ENCODE data around the gene SDHB. TPM values are rescaled to one million over a fixed set of nuclear protein-coding genes. Genes with fewer than 3 reads are reported as not detected.

Gene SDHB
- polyA plus RNA-seq, 1 of the 3 experiments (the other 2 are of a cell fraction): 128 TPM

- TF ChIP-seq POLR2AphosphoS5 (IDR thresholded peaks at IDR 0.05; ENCODE audit: low read depth, low read length) (no peak), RAD21 (IDR thresholded peaks at IDR 0.05; ENCODE audit: low read length) (no peak)
- ChIA-PET POLR2A (interaction anchor here (1.2 kb wide), 1 partner anchor 10 kb away, joined by 3 read pairs; no protein-coding TSS in a partner anchor), CTCF (interaction anchor here (0.6 to 1.2 kb wide), 5 partner anchors 17 to 56 kb away, joined by 3 read pairs; no protein-coding TSS in a partner anchor)
- H3K27me3 ChIP-seq (ENCODE audit: insufficient read depth): no peaks in the 10 kb centered on the region
- H3K27ac ChIP-seq (ENCODE audit: low read depth in 2 of 2, low read length in 1 of 2): no peak overlapping the region
- no peaks in the 10 kb centered on the region for H3K9me3 ChIP-seq
- DNase-seq: no peak
- H3K4me1 ChIP-seq (ENCODE audit: control insufficient read depth in 1 of 2, insufficient read depth in 2 of 2, low read depth in 1 of 2, low read length in 1 of 2): no peaks in the 10 kb centered on the region
- H3K4me3 ChIP-seq (ENCODE audit: low read depth in 2 of 2, low read length in 1 of 2): no peak overlapping the region
- WGBS (ENCODE audit: low lambda C conversion rate): no CpG with 5 or more reads among the region's 12 CpGs
- no peak overlapping the region for H3K4me2 ChIP-seq
- H3K9ac ChIP-seq: no peak overlapping the region
- no peaks in the 10 kb centered on the region for H3K9me2 ChIP-seq
- no peaks in the 10 kb centered on the region for H3K79me2 ChIP-seq (ENCODE audit: insufficient read depth)
- H3K36me3 ChIP-seq (replicated peaks in 1 of 2; ENCODE audit: control insufficient read depth in 1 of 2, insufficient read depth in 2 of 2, low read length in 1 of 2): peaks cover 3 to 8% of the 10 kb centered on the region in 2 experiments
- H2AFZ ChIP-seq (ENCODE audit: low read depth): no peak overlapping the region
- no peaks in the 10 kb centered on the region for H3F3A ChIP-seq (replicated peaks; ENCODE audit: insufficient read depth)
- H4K20me1 ChIP-seq (ENCODE audit: insufficient read depth): no peaks in the 10 kb centered on the region
Measured at GRCh38 chr1:16992102-16992501, 61.7 kb downstream of the SDHB start.

DNA sequence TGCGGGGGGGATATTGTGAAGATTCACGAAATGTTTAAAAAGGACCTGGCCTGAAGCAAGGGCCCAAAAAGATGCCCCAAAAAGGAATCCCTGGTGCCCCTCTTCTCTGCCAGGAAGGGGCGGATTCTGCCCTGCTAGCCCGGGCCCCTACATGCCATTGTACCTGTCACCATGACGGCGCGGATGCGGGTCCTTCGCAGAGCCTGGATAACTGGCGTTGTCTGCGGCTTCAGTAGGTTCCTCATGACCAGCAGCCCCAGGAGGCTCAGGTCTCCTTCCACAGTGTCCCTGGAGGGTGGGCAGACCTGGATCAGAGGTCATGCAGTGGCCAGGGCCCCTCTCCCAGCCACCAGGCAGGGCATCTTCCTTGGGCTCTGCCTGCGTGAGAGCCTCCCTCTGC lies 62.3 kb downstream of the SDHB start:
- H3K9me3 ChIP-seq: no peaks in the 10 kb centered on the region
- peaks cover 3 to 8% of the 10 kb centered on the region in 2 experiments for H3K36me3 ChIP-seq (replicated peaks in 1 of 2; ENCODE audit: control insufficient read depth in 1 of 2, insufficient read depth in 2 of 2, low read length in 1 of 2)
- H3K4me2 ChIP-seq: no peak overlapping the region
- no peaks in the 10 kb centered on the region for H3F3A ChIP-seq (replicated peaks; ENCODE audit: insufficient read depth)
- no peak overlapping the region for H2AFZ ChIP-seq (ENCODE audit: low read depth)
- no peaks in the 10 kb centered on the region for H3K27me3 ChIP-seq (ENCODE audit: insufficient read depth)
- no peaks in the 10 kb centered on the region for H3K4me1 ChIP-seq (ENCODE audit: control insufficient read depth in 1 of 2, insufficient read depth in 2 of 2, low read depth in 1 of 2, low read length in 1 of 2)
- no peak for DNase-seq
- no peaks in the 10 kb centered on the region for H3K9me2 ChIP-seq
- WGBS (ENCODE audit: low lambda C conversion rate): 93% methylated on average over 4 of the region's 12 CpGs
- H3K79me2 ChIP-seq (ENCODE audit: insufficient read depth): no peaks in the 10 kb centered on the region
- H4K20me1 ChIP-seq (ENCODE audit: insufficient read depth): no peaks in the 10 kb centered on the region
- ChIA-PET POLR2A (no interaction called here), CTCF (interaction anchor here (0.6 kb wide), 1 partner anchor 54 kb away, joined by 3 read pairs; no protein-coding TSS in a partner anchor)
- no peak overlapping the region for H3K4me3 ChIP-seq (ENCODE audit: low read depth in 2 of 2, low read length in 1 of 2)
- no peak overlapping the region for H3K27ac ChIP-seq (ENCODE audit: low read depth in 2 of 2, low read length in 1 of 2)
- no peak for TF ChIP-seq NFIC (IDR thresholded peaks at IDR 0.05; ENCODE audit: borderline replicate concordance)
- no peak overlapping the region for H3K9ac ChIP-seq

DNA sequence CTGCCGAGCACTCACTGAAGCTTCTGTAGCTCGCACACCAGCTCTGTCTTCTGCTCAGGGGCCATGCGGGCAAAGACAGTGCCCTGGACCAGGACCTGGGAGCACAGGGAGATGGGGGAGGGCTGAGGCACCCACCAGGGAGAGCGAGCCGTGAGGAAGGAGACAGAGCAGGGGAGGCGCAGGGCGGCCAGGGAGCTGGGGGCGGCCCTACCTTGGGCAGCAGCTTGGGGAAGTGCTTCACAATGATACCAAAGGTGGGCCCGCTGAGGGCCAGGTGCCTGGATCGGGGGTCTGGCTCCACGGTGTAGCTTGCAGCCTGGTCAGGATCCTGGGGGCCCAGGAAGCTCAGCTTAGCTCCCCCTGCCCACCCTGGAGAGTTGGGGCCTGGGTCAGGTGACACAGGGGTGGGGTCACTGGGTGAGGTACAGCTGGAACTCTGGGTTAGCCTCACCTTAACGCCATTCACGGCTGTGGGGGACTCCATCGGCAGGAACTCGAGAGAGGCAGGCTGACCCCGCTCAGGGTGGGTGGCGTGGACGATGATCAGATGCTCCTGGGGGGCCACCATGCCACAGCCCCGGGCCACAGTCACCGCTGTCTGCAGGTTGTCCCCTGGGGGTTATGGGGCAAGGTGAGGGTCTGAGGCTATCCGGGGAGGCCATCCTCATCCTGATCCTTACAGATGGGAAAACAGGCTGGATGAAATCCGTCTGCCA lies 64.0 kb downstream of the SDHB start:
- H3K9ac ChIP-seq: no peak overlapping the region
- no peak for DNase-seq
- H3K79me2 ChIP-seq (ENCODE audit: insufficient read depth): no peaks in the 10 kb centered on the region
- H2AFZ ChIP-seq (ENCODE audit: low read depth): no peak overlapping the region
- no peak overlapping the region for H3K4me2 ChIP-seq
- POLR2A ChIA-PET: interaction anchor here (1.2 kb wide), 1 partner anchor 14 kb away, joined by 3 read pairs; no protein-coding TSS in a partner anchor
- no peaks in the 10 kb centered on the region for H4K20me1 ChIP-seq (ENCODE audit: insufficient read depth)
- H3K4me3 ChIP-seq (ENCODE audit: low read depth in 2 of 2, low read length in 1 of 2): no peak overlapping the region
- CTCF ChIA-PET: interaction anchor here (0.9 to 1.9 kb wide), 4 partner anchors 23 to 135 kb away, joined by 3 to 6 read pairs (median 4); no protein-coding TSS in a partner anchor
- H3F3A ChIP-seq (replicated peaks; ENCODE audit: insufficient read depth): peaks cover 3% of the 10 kb centered on the region
- peaks cover 3 to 8% of the 10 kb centered on the region in 2 experiments for H3K36me3 ChIP-seq (replicated peaks in 1 of 2; ENCODE audit: control insufficient read depth in 1 of 2, insufficient read depth in 2 of 2, low read length in 1 of 2)
- H3K9me2 ChIP-seq: no peaks in the 10 kb centered on the region
- WGBS (ENCODE audit: low lambda C conversion rate): 95% methylated on average over 14 of the region's 22 CpGs
- peaks cover 3 to 4% of the 10 kb centered on the region in 2 experiments; a peak in 2 of 4 replicates for H3K4me1 ChIP-seq (ENCODE audit: control insufficient read depth in 1 of 2, insufficient read depth in 2 of 2, low read depth in 1 of 2, low read length in 1 of 2)
- TF ChIP-seq TCF12 (IDR thresholded peaks at IDR 0.05) (no peak), REST (IDR thresholded peaks at IDR 0.05; ENCODE audit: low read depth, low read length) (no peak), MXI1 (IDR thresholded peaks at IDR 0.05; ENCODE audit: low read depth, low read length) (no peak), MAX (IDR thresholded peaks at IDR 0.05; ENCODE audit: low read depth) (no peak), SIN3A (IDR thresholded peaks at IDR 0.05; ENCODE audit: borderline replicate concordance, low read depth, low read length) (no peak)
- TF ChIP-seq, protein P1, sequence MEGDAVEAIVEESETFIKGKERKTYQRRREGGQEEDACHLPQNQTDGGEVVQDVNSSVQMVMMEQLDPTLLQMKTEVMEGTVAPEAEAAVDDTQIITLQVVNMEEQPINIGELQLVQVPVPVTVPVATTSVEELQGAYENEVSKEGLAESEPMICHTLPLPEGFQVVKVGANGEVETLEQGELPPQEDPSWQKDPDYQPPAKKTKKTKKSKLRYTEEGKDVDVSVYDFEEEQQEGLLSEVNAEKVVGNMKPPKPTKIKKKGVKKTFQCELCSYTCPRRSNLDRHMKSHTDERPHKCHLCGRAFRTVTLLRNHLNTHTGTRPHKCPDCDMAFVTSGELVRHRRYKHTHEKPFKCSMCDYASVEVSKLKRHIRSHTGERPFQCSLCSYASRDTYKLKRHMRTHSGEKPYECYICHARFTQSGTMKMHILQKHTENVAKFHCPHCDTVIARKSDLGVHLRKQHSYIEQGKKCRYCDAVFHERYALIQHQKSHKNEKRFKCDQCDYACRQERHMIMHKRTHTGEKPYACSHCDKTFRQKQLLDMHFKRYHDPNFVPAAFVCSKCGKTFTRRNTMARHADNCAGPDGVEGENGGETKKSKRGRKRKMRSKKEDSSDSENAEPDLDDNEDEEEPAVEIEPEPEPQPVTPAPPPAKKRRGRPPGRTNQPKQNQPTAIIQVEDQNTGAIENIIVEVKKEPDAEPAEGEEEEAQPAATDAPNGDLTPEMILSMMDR (IDR thresholded peaks at IDR 0.05): no peak
- H3K9me3 ChIP-seq: no peaks in the 10 kb centered on the region
- no peaks in the 10 kb centered on the region for H3K27me3 ChIP-seq (ENCODE audit: insufficient read depth)
- H3K27ac ChIP-seq (ENCODE audit: low read depth in 2 of 2, low read length in 1 of 2): no peak overlapping the region
